Fibroblast of lung (primary cell): ENCODE results near the gene DLL3. TPM values are rescaled to one million over a fixed set of nuclear protein-coding genes. Genes with fewer than 3 reads are reported as not detected.
A peak's percentile ranks its signal among the peaks of the same experiment; 100 is the strongest.
"Not testable (repeated sequence)": the region's sequence is repeated elsewhere in the genome, so short reads cannot be mapped to it uniquely, and the experiment has no call there.

Experiments used
- DNase-seq, 2 donors: peaks; one replicate each; pipeline versions ENCODE4 v3.0.0 to v3.0.0-alpha.2; 2010; ENCODE audit warnings: low read depth in 2 of 2
- H2AFZ ChIP-seq: 2 replicates; pipeline ENCODE4 v1.5.1; 2012; ENCODE audit warnings: low read length, control low read depth, inconsistent platforms
- H3K27ac ChIP-seq: 2 replicates; pipeline ENCODE4 v1.5.1; 2011; ENCODE audit warnings: low read length, control low read depth; ENCODE audit not compliant: insufficient read depth
- H3K27me3 ChIP-seq: 2 replicates; pipeline ENCODE4 v1.5.1; 2011; ENCODE audit warnings: mild to moderate bottlenecking, low read length; ENCODE audit not compliant: control insufficient read depth, insufficient read depth
- H3K36me3 ChIP-seq: 2 replicates; pipeline ENCODE4 v1.5.1; 2011; ENCODE audit warnings: low read length; ENCODE audit not compliant: control insufficient read depth, insufficient read depth
- H3K4me1 ChIP-seq: 2 replicates; pipeline ENCODE4 v1.5.1; 2011; ENCODE audit warnings: low read length; ENCODE audit not compliant: control insufficient read depth, insufficient read depth; ENCODE audit errors: extremely low read depth
- H3K4me2 ChIP-seq: 2 replicates; pipeline ENCODE4 v1.5.1; 2011; ENCODE audit warnings: low read length, control low read depth; ENCODE audit not compliant: insufficient read depth; ENCODE audit errors: extremely low read depth
- H3K4me3 ChIP-seq, 4 experiments: fragments of 200-600 bp in 1 of 4; sonication (generic) in 1 of 4; replicated peaks in 1 of 4; 2 replicates each; pipeline ENCODE4 v1.5.1; 2011 to 2016; ENCODE audit warnings: low read length in 4 of 4, low read depth in 3 of 4, mild to moderate bottlenecking in 3 of 4, control low read depth in 2 of 4, inconsistent platforms in 1 of 4, mixed read lengths in 1 of 4; ENCODE audit not compliant: insufficient read depth in 1 of 4; ENCODE audit errors: control extremely low read depth in 1 of 4
- H3K79me2 ChIP-seq: 2 replicates; pipeline ENCODE4 v1.5.1; 2012; ENCODE audit warnings: mild to moderate bottlenecking, low read length, inconsistent platforms; ENCODE audit not compliant: control insufficient read depth, insufficient read depth
- H3K9ac ChIP-seq: 2 replicates; pipeline ENCODE4 v1.5.1; 2011; ENCODE audit warnings: mild to moderate bottlenecking, low read length, control low read depth; ENCODE audit not compliant: insufficient read depth
- H3K9me3 ChIP-seq: 2 replicates; pipeline ENCODE4 v1.5.1; 2012; ENCODE audit warnings: low read depth, low read length; ENCODE audit not compliant: control insufficient read depth, insufficient read depth
- H4K20me1 ChIP-seq: 2 replicates; pipeline ENCODE4 v1.5.1; 2011; ENCODE audit warnings: low read length; ENCODE audit not compliant: control insufficient read depth, insufficient read depth; ENCODE audit errors: extremely low read depth
- CTCF ChIP-seq, 2 donors: IDR thresholded peaks in 1 of 2; conservative IDR thresholded peaks in 1 of 2; 1 replicate in 1 of 2; 2 replicates in 1 of 2; pipeline ENCODE4 v1.5.1; 2011 to 2012; ENCODE audit warnings: low read length in 2 of 2, control low read depth in 1 of 2, inconsistent platforms in 1 of 2, low read depth in 1 of 2, mild to moderate bottlenecking in 1 of 2
- EZH2 ChIP-seq: IDR thresholded peaks from 2 replicates; pipeline ENCODE4 v1.5.1; 2012; ENCODE audit warnings: low read length, control low read depth, mild to moderate bottlenecking; ENCODE audit errors: missing control alignments
- polyA plus RNA-seq, 2 donors: library from polyadenylated mRNA; depleted of rRNA in 1 of 2; stranded (reverse) in 1 of 2; unstranded in 1 of 2; fragments of >200 nt; gene quantifications; 2 replicates each; pipeline ENCODE4 v1.2.1, GENCODE V29; 2011 to 2012; ENCODE audit warnings: missing spikeins in 1 of 2
- total RNA-seq: library from RNA; depleted of rRNA; stranded (reverse); fragments of >200 nt; gene quantifications from 2 replicates; pipeline ENCODE4 v1.2.1, GENCODE V29; 2014

Gene DLL3
- total and polyA plus RNA-seq, 2 donors (not counting 1 experiment from before 2014, with no cell fraction given), result under 0.01 to 0.11 TPM

GRCh38 chr19:39474139-39474620 lies 24.6 kb upstream of the DLL3 start:
- Histone ChIP-seq H3K9ac (peak overlapping the region; percentile 5), H3K9me3 (no peaks in the 10 kb centered on the region), H3K4me2 (no peak overlapping the region), H3K4me3 (no peak overlapping the region), H3K27me3 (no peaks in the 10 kb centered on the region), H3K4me1 (no peaks in the 10 kb centered on the region), H3K36me3 (peaks cover 43% of the 10 kb centered on the region), H2AFZ (no peak overlapping the region), H4K20me1 (no peaks in the 10 kb centered on the region), H3K27ac (no peak overlapping the region), H3K79me2 (no peaks in the 10 kb centered on the region)
- DNase-seq, result peak; percentile 24 to 31
- TF ChIP-seq EZH2 (no peak), CTCF (conservative IDR thresholded peaks at IDR 0.05 in 1 of 2, IDR thresholded peaks at IDR 0.05 in 1 of 2; ENCODE audit: low read depth in 1 of 2, low read length in 2 of 2) (peak; percentile 67 to 86)

- no peak overlapping the region for H3K4me2 ChIP-seq
- H4K20me1 ChIP-seq, result no peaks in the 10 kb centered on the region
- no peak overlapping the region for H3K9ac ChIP-seq
- no peaks in the 10 kb centered on the region for H3K27me3 ChIP-seq
- no peaks in the 10 kb centered on the region for H3K9me3 ChIP-seq
- TF ChIP-seq CTCF (conservative IDR thresholded peaks at IDR 0.05 in 1 of 2, IDR thresholded peaks at IDR 0.05 in 1 of 2; ENCODE audit: low read depth in 1 of 2, low read length in 2 of 2), result no peak
- TF ChIP-seq EZH2, result no peak
- no peak for DNase-seq
- no peaks in the 10 kb centered on the region for H3K4me1 ChIP-seq
- H3K36me3 ChIP-seq, result peaks cover 30% of the 10 kb centered on the region
- no peak overlapping the region for H3K27ac ChIP-seq
- no peak overlapping the region for H2AFZ ChIP-seq
- H3K79me2 ChIP-seq, result peaks cover under 1% of the 10 kb centered on the region
- H3K4me3 ChIP-seq, result no peak overlapping the region
Measured at GRCh38 chr19:39475748-39476147, 23.0 kb upstream of the DLL3 start.

GRCh38 chr19:39479319-39479801 lies 19.4 kb upstream of the DLL3 start:
- not testable (repeated sequence) for H3K9ac ChIP-seq, H3K4me3 ChIP-seq, H4K20me1 ChIP-seq, H3K4me1 ChIP-seq, DNase-seq, H3K27me3 ChIP-seq, H2AFZ ChIP-seq, H3K9me3 ChIP-seq, H3K27ac ChIP-seq, H3K4me2 ChIP-seq
- peaks cover 18% of the 10 kb centered on the region for H3K79me2 ChIP-seq
- H3K36me3 ChIP-seq, result peaks cover 14% of the 10 kb centered on the region
